HG02642 (cell line): ENCODE measurements around the gene IMPG2.

Source experiments
- ATAC-seq: cut with Tn5 transposase; IDR thresholded peaks from one replicate; pipeline ENCODE4 v1.9.1; 2021; ENCODE audit warnings: mild to moderate bottlenecking; ENCODE audit not compliant: unreplicated experiment, poor library complexity

Gene IMPG2

DNA sequence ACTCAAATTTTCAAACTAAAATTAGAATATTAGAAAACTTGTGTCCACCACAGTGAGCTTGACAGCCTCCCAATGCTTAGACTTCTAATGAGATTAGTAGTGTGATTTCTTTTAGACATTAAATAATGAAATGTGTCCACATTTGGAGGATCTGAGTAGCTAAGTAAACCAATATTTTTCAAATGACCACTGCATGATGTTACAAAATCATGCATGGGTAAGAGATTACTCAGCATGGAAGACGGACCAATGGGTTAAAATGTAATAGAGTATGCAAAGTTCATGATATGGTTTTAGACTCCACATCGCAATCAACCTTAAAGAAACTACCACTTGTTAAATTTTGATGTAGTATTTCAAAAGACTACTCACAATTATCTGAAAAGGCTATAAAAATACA is 130.6 kb downstream of the IMPG2 start:
- no peak for ATAC-seq

DNA sequence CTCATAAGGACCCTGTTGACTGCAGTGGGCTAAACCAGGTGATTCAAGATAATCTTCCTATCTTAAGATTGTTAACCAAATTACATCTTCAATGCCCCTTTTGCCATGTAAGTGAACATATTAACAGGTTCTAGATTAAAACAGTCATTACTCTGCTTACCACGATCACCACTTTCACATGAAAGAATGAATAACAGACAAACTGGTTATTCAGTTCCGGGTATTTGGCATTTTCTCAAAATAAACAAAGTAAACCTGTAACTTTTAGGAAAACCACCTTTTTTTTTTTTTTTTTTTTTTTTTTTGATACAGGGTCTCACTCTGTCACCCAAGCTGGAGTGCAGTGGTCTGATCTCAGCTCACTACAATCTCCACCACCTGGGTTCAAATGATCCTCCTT is 131.2 kb downstream of the IMPG2 start:
- no peak for ATAC-seq

DNA sequence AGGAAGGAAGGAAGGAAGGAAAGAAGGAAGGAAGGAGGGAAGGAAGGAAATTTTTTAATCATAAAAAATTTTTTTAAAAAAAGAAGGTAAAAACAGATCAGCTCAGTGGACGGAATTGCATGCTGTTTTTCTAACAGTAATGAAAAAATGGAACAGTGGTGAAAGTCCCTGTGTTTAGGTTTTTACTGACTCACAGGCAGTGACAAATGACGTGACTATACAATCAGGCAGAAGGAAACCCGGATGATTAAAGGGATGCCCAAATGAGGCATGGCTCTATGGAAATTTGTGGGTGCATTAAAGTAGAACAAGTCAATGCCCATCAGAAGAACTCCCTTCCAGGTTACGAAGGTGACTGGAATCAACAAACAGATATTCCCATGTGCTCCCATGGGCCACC is 135.0 kb downstream of the IMPG2 start:
- ATAC-seq, result no peak

DNA sequence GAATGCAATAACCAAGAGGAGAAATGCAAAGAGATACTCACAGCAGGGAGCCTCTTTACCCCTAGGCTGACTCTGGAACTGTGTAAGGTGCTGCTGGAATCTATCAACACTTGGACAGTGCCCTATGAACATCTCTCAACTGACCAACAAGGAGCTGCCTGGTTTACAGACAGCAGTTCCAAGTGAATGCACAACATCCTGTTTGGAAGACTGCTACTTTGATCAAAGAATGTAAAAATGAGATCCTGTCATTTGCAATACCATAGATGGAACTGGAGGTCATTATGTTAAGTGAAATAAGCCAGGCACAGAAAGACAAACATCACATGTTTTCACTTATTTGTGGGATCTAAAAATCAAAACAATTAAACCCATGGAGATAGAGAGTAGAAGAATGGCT is 136.3 kb downstream of the IMPG2 start:
- ATAC-seq, result no peak

DNA sequence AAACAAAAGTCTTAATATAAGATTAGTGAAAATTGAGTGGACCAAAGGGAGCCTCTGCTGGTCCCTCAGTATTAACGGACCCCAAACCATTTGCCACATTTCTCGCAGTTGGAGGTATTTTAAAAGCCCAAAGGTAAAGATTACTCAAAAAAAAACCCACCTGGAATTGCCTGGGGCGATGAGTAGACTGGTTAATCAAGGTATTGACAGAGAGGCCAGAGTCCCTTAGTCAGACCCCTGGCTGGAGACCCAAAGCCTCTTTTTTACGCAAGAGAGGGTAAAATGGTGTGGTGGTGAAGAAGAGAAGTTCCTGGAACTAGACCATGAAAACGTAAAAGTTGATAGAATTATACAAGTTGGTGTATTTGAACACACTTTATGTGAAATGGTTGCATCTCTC is 137.2 kb downstream of the IMPG2 start:
- ATAC-seq, result no peak

DNA sequence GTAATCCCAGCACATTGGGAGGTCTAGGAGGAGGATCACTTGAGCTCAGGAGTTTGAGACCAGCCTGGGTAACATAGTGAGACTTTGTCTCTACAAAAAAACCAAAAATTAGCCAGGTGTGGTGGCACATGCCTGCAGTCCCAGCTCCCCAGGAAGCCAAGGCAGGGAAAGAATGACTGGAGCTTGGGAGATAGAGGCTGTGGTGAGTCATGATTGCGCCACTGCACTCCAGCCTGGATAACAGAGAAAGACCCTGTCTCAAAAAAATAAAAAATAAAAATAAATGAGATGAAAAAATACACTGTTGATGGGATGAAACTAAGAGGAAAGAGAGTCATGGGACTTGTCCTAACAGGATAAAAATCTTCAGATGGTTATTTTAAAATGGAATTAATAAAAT is 137.6 kb downstream of the IMPG2 start:
- ATAC-seq, result no peak

DNA sequence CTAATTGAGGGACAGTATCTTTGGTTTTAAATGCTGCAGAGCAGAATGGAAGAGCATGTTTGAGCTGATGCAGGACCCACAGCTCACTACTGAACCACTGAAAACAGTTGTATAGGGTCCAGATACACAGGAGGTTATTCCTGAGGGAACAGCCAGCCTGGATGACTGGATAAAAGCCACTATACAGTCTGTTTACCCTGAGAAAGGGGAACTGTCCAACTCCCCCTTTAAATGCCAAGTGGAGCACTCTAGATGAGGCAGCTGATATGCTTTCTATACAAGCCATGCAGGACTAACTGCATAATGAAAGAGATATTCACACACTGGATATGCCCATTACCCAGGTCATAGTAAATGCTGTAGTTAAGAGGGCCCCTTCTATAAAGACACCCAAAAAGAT is 138.6 kb downstream of the IMPG2 start:
- ATAC-seq, result no peak

DNA sequence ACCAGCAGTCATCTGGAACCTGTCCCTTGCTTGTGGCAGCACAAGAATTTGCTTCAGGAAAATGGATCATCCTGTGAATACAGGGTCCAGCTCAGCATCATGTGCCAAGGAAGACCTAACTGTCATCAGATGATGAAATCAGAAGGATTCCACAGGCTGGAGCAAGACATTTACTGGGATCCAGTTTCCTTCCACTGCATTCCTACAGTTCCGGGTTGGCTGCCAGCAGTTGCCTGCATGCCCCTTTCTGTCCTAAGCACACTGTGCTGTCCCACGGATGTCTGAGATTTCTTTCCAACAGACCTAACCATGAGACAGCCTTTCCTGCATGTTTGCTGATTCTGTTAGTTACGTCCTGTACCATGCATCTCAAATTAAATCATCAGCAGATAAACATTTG is 140.7 kb downstream of the IMPG2 start:
- ATAC-seq, result no peak

DNA sequence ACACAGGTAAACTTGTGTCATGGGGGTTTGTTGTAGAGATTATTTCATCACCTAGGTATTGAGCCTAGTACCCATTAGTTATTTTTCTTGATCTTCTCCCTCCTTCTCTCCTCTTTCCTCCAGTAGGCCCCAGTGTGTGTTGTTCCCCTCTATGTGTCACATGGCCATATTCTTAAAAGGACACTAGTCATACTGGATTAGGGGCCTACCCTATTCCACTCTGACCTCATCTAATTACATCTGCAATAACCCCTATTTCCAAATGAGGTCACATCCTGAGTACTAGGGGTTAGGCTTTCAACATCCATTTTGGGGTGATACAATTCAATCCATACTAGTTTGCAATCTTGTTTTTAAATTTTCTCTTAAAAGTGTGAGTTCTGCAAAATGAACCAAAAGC is 142.8 kb downstream of the IMPG2 start:
- ATAC-seq, result no peak
